ENCODE measurements around the gene FAM149A. TPM values are rescaled to one million over a fixed set of nuclear protein-coding genes. Genes with fewer than 3 reads are reported as not detected.

Gene FAM149A
- total and polyA plus RNA-seq, 10 of the 15 experiments (the other 5 are each of a cell fraction or from before 2014, with no cell fraction given), result 0.38 to 1.9 (median 0.99) TPM

Small RNA genes lying within 50 kb of the gene (small RNA-seq; reads per million reads assigned to genes)
- not detected for gene RF00322

Other genes with a start within 250 kb of the FAM149A start
- gene TLR3, start 35.5 kb upstream of the FAM149A start, total RNA-seq (2014; rRNA removed), result under 0.01 and 0.05 TPM in 2 replicates
- gene TLR3, start 35.5 kb upstream of the FAM149A start, total RNA-seq (2014; rRNA removed; fragmentation: Illumina TruSeq; extraction: Trizol), result not detected in 2 replicates
- not detected in 2 replicates for gene TLR3, start 35.5 kb upstream of the FAM149A start, total RNA-seq (2021)
- gene TLR3, start 35.5 kb upstream of the FAM149A start, polyA plus RNA-seq (2011; rRNA removed), result 0.04 and 0.05 TPM in 2 replicates
- gene TLR3, start 35.5 kb upstream of the FAM149A start, polyA plus RNA-seq (2014; fragmentation: Illumina TruSeq; extraction: Trizol), result 0.03 TPM in 1 of 2 replicates, not detected in the other
- not detected for gene TLR3, start 35.5 kb upstream of the FAM149A start, polyA plus RNA-seq (2014; fragmentation: Nextera tagmentation; extraction: Ambion mirVana)
- gene TLR3, start 35.5 kb upstream of the FAM149A start, polyA plus RNA-seq (2014; rRNA removed), result not detected in 2 replicates
- gene TLR3, start 35.5 kb upstream of the FAM149A start, polyA plus RNA-seq (2016; fragmentation: Nextera tagmentation; extraction: Ambion mirVana), result not detected
- 7.2 and 10.0 TPM in 2 replicates for gene CYP4V2, start 86.9 kb downstream of the FAM149A start, total RNA-seq (2014; rRNA removed)
- 7.8 and 7.9 TPM in 2 replicates for gene CYP4V2, start 86.9 kb downstream of the FAM149A start, total RNA-seq (2014; rRNA removed; fragmentation: Illumina TruSeq; extraction: Trizol)
- gene CYP4V2, start 86.9 kb downstream of the FAM149A start, total RNA-seq (2021), result 5.9 and 6.1 TPM in 2 replicates
- gene CYP4V2, start 86.9 kb downstream of the FAM149A start, polyA plus RNA-seq (2011; rRNA removed), result 2.9 and 3.4 TPM in 2 replicates
- 7.0 and 8.4 TPM in 2 replicates for gene CYP4V2, start 86.9 kb downstream of the FAM149A start, polyA plus RNA-seq (2014; fragmentation: Illumina TruSeq; extraction: Trizol)
- gene CYP4V2, start 86.9 kb downstream of the FAM149A start, polyA plus RNA-seq (2014; fragmentation: Nextera tagmentation; extraction: Ambion mirVana), result 1 to 10 TPM; 1.2 to 1.3 TPM
- 7.1 and 7.3 TPM in 2 replicates for gene CYP4V2, start 86.9 kb downstream of the FAM149A start, polyA plus RNA-seq (2014; rRNA removed)
- 1 to 10 TPM; 6.7 to 8.2 TPM for gene CYP4V2, start 86.9 kb downstream of the FAM149A start, polyA plus RNA-seq (2016; fragmentation: Nextera tagmentation; extraction: Ambion mirVana)
- gene KLKB1, start 122.8 kb downstream of the FAM149A start, total RNA-seq (2014; rRNA removed), result not detected in 2 replicates
- gene KLKB1, start 122.8 kb downstream of the FAM149A start, total RNA-seq (2014; rRNA removed; fragmentation: Illumina TruSeq; extraction: Trizol), result not detected in 2 replicates
- gene KLKB1, start 122.8 kb downstream of the FAM149A start, total RNA-seq (2021), result not detected in 2 replicates
- 0.04 TPM in 1 of 2 replicates, not detected in the other for gene KLKB1, start 122.8 kb downstream of the FAM149A start, polyA plus RNA-seq (2011; rRNA removed)
- not detected in 2 replicates for gene KLKB1, start 122.8 kb downstream of the FAM149A start, polyA plus RNA-seq (2014; fragmentation: Illumina TruSeq; extraction: Trizol)
- not detected for gene KLKB1, start 122.8 kb downstream of the FAM149A start, polyA plus RNA-seq (2014; fragmentation: Nextera tagmentation; extraction: Ambion mirVana)
- not detected in 2 replicates for gene KLKB1, start 122.8 kb downstream of the FAM149A start, polyA plus RNA-seq (2014; rRNA removed)
- gene KLKB1, start 122.8 kb downstream of the FAM149A start, polyA plus RNA-seq (2016; fragmentation: Nextera tagmentation; extraction: Ambion mirVana), result not detected
- not detected in 2 replicates for gene F11, start 161.5 kb downstream of the FAM149A start, total RNA-seq (2014; rRNA removed)
- not detected in 2 replicates for gene F11, start 161.5 kb downstream of the FAM149A start, total RNA-seq (2014; rRNA removed; fragmentation: Illumina TruSeq; extraction: Trizol)
- gene F11, start 161.5 kb downstream of the FAM149A start, total RNA-seq (2021), result not detected in 2 replicates
- not detected in 2 replicates for gene F11, start 161.5 kb downstream of the FAM149A start, polyA plus RNA-seq (2011; rRNA removed)
- gene F11, start 161.5 kb downstream of the FAM149A start, polyA plus RNA-seq (2014; fragmentation: Illumina TruSeq; extraction: Trizol), result not detected in 2 replicates
- gene F11, start 161.5 kb downstream of the FAM149A start, polyA plus RNA-seq (2014; fragmentation: Nextera tagmentation; extraction: Ambion mirVana), result not detected
- gene F11, start 161.5 kb downstream of the FAM149A start, polyA plus RNA-seq (2014; rRNA removed), result not detected in 2 replicates
- not detected for gene F11, start 161.5 kb downstream of the FAM149A start, polyA plus RNA-seq (2016; fragmentation: Nextera tagmentation; extraction: Ambion mirVana)

All from GM12878 (cell line).